VCaP (cell line): ENCODE measurements around the gene GLYATL1B.
A peak's percentile ranks its signal among the peaks of the same experiment; 100 is the strongest.

Source experiments
- H3K27ac ChIP-seq: fragments of 450-650 bp; 2 replicates; pipeline ENCODE4 v1.5.1; 2017
- CTCF ChIP-seq: fragments of 450-650 bp; conservative IDR thresholded peaks from 2 replicates; pipeline ENCODE4 v1.5.1; 2017; ENCODE audit warnings: mild to moderate bottlenecking, moderate library complexity

GLYATL1B gene

GRCh38 chr11:59142530-59143507 is 56.7 kb downstream of the GLYATL1B start, which contains the start of gene FAM111A:
Gene FAM111A (plus strand): TSS chr11:59142856. CDS start chr11:59148873, 6,017 bp downstream.
- H3K27ac ChIP-seq, result peak within 1 kb of the TSS; percentile 89
- peak; percentile 54 for TF ChIP-seq CTCF

GRCh38 chr11:59144096-59144495 is 58.0 kb downstream of the GLYATL1B start:
- no peak for TF ChIP-seq CTCF

More at GRCh38 chr11:59144096-59144495, 58.0 kb downstream of the GLYATL1B start:
- H3K27ac ChIP-seq, result peak overlapping the region; percentile 89
